Measurements from ENCODE around the gene EPAS1. TPM values are rescaled to one million over a fixed set of nuclear protein-coding genes. Genes with fewer than 3 reads are reported as not detected.
A peak's percentile ranks its signal among the peaks of the same experiment; 100 is the strongest.

Gene EPAS1
- total RNA-seq, 1 donor from 2014 or later, result 300 TPM

DNA sequence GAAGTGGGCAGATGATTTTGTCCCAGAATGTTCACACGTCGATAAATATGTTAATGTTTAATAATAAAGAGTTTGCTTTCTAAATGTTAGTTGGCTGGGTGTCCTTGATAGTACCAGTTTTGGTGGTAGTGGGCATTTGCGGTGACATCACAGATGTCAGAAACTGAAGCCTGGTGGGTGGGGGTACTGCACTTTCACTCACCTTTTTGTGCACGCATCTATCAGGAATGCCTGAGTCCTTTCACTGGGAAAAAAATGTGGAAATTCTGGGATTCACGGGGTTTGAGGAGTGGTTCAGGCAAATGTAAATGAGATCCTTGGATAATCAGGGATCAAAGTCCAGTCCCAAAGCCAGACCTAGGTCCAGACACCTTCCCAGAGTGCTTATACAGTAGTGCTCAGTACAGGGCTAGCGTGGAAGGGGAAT, 3.2 kb downstream of the EPAS1 start:
- no peak for DNase-seq (ENCODE audit: low spot score)

DNA sequence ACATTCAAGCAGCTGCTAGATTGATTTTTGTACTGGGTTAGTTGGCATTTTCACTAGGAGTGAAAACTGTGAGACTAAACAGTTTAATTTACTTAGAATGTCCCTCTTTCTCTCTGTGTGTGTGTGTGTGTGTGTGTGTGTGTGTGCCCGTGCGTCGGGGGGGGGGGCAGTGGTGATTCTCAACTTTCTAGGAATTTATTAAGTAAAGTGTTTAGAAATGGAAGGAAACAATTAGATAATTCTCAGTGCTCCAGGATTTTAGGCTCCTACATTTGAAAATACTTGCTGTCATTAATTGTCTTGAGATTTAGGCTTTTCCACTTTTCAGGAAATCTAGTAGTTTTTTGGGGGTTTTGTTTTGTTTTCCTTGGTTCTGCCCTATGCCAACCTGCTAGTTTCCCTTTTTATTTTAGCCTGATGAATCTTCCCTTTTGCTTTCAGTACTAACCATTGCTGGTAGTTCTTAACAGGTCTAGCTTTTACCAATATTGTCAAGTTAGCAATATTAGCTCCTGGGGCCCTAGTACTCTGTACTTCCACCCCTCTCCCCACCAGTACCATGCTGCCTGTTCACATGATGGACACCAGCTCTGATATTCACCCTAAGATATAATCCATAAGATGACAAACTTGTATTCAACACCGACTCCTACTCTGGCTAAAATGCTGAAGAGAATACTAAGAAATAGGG, 4.9 kb downstream of the EPAS1 start:
- DNase-seq (ENCODE audit: low spot score), result no peak

DNA sequence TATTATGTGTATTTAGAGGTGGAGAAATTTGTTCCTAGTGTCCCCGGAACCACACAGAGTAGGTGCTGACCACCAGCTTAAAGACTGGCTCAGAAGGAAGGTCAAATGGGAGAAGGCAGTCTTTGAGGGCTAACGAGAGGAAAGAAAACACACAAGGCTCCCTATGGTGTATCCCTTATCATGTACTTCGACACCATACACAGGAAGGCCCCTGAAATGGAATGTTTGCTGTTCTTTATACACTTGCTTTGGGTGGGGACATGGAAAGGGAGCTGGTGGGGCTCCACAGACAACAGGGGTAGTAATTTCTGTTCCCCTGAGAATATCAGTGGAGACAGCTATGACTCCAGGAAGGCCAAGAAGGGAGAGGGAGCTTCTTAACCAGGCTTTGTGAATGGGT, 6.0 kb downstream of the EPAS1 start:
- DNase-seq (ENCODE audit: low spot score), result no peak

DNA sequence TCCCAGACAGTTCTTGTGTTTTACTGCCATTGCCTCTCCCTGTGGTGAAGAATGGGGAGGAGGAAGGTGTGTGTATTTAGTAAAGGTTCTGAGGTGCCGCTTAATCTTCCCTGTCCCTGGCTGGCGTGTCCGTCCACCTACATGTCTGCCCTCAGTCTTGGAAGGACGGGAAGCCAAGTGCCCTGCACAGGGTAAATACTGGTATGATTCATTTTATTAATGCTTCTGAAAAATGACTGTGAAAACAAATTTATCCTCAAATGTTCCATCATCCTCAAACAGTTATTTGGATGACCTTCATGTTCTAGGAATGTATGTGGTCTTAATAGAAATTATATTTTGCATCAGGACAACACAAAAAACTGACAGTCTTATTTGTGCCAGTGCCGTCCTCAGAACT, 6.6 kb downstream of the EPAS1 start:
- no peak for DNase-seq (ENCODE audit: low spot score)

DNA sequence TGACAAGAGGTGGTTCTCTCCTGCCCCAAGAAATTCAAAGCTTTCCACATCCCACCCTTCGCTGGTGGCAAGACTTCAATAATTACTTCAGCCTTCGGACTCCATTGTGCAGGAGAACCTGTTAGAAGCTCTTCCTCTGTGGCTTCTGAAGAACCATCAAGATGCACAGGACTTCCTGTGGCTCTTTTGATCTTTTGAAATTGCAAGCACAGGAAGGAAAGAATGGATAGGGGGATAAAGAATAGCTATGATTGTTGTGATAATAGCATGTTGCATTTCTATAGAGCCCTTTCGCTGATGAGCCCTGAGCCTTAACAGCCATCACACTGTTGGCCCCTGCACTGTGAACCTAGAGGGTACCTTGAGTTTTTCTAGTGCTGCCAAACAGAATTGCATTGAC, 7.4 kb downstream of the EPAS1 start:
- no peak for DNase-seq (ENCODE audit: low spot score)

DNA sequence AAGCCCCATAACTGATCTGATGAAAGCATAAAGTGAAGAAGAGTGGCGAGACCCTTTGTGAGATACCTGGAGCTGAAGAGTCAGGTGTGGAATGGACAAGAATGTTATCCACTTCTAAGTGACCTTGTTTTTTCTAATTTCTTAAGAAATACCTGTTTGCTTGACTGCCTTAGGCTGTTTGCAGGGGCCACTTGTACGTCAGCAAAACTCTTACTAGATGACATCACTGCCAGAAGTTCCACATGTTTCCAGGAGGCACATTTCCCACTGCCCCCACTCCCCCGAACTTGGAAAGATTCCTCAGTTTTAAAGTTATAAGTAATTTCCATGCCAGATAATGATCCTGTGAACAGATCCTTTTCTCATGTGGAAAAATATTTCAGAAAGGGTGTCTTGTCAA, 8.0 kb downstream of the EPAS1 start:
- no peak for DNase-seq (ENCODE audit: low spot score)

DNA sequence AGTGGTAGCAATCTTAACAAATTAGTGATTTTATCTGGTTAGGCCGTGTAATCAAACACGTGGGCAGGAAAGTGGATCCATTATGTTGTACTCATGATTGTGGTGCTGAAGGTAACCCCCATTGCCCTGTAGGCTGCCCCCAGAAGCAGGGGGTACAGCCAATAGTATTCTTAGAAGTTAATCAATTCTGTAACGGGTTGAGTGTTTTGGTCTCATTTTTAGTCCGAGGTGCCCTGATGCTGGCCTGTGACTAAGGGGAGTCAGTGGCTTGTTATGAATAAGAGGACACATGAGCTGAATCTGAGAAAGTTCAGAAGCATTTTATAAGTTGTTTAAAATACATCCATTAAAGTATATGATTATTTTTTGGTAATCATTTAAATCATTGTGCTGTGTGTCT, 8.6 kb downstream of the EPAS1 start:
- no peak for DNase-seq (ENCODE audit: low spot score)

DNA sequence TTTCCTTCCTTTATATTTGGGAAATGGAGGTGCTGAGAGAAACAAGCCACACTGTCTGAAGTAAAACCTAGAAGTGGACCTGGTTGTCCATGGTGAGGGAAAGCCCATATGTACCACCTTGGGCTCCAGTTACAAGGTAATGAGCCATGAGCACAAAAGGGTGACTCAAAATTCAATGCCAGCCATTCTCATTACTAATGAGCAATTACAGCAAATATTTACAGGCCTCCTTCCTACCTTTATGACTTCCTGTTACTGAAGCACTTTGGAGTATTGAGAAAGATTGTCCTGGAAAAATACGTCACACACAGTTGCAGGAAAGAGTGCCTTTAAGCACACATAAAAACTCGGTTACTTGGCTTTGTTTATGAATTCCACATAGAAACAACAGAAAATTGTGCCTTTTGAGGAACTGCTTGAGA, 9.1 kb downstream of the EPAS1 start:
- DNase-seq (ENCODE audit: low spot score), result no peak

DNA sequence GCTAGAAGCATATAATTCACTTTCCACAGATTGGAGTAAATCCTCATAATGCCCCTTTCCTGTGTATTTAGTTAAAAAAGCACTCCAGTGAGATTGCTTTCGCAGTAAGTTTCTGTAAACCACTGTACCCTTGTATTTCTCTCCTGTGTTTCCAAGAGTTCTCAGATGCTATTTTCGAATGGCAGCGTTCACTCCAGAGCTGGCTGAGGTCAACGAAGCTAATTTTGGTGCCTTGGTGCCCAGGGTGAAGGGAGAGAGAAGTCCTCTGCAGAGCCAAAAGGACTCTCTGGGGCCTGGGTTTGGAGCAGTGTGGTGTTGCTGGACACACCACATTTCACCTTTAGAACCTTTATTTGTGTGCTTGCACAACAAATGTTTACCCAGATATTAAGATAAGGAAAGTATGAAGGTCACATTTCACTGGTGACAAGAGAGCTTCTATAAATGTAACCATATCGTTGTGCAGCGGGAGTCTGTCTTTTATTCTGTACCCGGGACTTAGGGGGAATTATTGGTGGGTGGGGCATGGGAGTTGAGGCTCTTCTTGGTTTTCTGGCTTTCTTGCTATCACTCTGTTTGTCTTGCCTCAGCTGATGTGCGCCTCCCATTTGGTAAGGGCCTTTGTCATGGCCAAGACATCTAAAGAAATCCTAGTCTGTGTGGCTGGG, 9.9 kb downstream of the EPAS1 start:
- no peak for DNase-seq (ENCODE audit: low spot score)

DNA sequence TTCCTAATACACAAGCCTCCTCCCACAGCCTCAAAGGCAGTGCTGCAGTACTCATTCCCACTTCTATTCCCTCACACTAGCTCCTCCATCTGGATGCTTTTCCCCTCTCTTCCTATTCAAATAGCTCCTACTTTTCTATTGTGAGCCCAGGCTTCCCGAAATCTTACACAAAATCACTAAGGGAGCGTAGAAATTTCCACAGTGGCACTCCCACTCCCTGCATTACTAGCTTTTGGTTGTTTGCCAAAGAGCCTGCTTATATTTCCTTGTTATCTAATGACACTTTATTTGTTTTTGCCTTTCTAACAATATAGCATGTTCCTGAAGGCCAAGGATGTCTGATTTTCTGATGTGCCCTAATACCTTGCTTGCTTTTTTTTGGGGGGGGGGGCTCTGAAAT, 10.9 kb downstream of the EPAS1 start:
- DNase-seq (ENCODE audit: low spot score), result no peak

DNA sequence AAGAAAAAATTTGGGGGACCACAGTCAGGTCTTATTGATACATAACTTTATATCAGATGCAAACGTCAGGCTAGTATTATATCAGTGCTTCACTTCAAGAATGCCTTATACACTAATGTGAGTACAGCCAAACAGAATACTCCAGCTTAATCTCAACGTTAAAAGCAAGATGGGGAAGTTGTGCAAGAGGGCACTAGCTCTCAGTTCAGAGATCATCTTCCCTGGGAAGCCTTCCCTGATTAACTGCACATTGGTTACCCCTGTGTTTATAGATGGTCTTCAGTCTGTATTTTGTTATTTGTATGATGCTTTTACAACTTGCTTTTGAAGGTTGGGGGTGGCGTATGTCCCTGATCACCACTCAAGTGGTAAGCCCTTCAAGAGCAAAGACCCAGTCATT, 11.4 kb downstream of the EPAS1 start:
- DNase-seq (ENCODE audit: low spot score), result no peak

DNA sequence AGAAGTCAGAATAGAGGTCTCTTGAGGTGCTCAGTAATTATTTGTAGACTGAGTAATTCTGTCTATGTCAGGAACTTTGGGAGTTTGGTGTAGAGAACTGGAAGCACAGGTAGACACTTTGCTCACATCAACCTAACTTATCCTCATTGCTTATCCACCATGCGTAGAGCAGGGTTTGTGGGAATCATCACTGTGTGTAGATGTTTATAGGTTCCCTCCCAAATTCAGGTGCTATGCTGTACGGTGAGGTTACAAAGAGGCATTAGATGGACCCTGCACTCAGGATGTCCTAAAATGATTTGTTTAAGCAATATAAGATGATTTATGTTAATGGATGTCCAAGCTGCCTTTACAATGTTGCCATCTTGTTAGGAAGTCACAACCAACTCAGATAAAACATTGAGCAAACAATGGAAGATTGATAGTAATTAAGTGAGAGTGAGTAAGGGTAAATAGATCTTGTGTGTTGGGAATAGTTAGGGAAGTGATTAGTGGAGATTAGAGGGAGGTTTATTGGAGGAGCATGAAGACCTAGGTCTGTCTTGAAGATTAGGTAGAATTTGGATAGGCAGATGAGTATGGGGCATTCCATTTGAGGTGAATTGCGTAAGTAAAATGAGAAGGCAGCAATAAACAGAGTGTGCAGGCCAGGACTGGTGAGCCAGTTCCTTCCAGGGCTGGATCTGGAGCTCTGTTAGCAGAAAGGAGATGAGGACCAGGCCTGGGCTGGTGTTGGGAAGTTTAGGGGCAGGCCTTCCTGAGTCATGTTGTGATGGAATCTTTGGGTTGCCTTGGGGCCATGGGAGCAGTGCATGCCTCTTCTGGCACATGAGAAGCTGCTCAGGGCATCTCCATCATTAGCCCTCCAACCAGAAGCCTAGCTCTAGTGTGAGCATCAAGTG, 12.1 kb downstream of the EPAS1 start:
- no peak for DNase-seq (ENCODE audit: low spot score)

DNA sequence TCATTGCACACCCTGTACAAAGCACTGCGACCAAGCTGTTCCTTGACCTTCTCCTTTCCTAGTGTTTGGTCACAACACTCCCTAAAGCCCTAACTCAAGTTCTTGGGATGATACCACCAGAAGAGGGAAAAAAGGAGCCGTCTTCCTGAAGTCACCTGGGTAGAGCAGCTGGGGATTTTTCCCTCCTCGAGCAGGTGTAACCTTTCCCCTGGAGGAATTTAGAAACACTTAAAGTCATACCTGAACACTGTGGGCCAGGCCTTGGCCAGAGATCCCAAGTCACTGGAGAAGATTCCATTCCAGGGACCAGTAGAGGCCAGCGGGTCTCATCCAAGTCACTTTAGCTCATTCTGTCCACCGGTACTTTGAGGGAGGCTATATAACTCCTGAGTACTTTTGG, 13.2 kb downstream of the EPAS1 start:
- no peak for DNase-seq (ENCODE audit: low spot score)

DNA sequence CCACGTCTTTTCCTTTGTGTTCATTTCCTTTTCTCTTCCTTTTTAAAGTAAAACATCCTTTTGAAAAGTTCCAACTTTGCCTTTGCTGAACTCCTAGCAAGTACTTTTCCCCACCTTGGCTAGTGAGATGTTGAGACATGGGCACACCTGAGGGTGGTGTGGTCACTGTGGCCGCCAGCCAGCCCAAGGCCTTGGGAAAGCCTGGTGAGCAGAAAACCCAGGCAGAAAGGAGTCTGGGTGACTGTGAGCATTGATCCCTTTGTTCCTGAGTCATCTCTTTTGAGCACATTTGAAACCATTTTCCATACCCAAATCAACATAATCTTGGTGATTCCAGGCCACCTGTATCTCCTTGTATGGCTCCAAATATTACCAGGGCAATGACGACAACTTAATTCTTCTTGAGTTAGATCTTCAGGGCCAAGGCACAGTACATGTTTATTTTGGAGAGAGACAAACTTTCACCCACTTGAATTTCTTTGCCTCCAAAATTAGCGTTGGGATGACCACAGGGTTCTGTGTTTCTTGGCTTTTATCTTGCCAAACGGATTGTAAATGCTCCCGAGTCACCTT, 14.5 kb downstream of the EPAS1 start:
- DNase-seq (ENCODE audit: low spot score), result no peak

DNA sequence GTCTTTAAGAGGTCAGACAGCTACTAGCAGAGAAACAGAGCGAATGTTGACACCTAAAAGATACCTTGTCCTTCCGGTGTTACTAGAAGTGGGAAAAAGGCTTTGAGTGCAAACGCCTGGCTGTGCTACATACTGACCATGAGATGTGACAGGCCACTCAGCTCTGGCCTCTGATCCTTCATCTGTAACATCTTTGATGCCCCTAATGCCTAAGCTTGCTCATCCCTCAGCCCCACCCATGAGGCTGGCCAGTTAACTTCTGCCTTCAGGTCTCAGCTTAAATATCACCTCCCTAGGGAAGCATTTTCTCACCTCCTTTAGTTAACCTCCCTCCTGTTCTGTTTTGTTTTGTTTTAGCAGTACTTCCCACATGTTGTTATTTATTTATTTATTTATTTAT, 15.9 kb downstream of the EPAS1 start:
- no peak for DNase-seq (ENCODE audit: low spot score)

DNA sequence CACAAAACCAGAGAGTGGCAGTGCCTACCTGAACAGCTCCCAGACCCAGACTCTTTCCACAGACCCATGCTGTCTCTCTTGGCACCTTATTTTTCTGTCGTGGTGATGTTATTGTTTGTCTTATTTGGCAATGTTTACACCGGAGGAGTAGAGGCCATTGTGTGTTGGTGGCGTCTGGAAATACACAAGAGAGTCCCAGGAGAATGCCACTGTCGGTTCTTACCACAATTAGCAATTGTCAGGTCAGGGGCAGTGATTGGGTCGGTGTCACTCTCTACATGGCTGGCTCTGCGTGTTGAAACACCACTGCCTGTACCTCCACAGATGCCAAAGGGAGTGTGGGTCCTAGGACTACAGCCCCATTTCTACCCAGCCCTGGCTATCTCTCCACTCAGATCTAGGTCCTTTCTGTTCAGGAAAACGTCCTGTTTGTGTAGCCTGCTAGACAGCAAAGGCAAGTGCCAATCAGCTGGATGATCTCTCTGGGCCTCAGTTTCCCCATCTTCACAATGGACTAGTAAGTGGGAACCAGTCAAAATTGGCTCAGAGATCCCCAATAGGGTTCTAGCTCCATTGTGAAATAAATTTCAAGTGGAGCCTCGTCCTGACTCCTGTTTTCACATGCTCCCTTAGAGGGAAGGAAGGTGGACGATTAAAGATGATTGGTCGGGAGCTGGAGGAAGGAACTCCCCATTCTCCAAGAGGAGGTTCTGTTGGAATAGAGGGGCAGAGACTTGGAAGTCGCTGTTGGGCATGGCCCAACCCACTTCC, 17.0 kb downstream of the EPAS1 start:
- no peak for DNase-seq (ENCODE audit: low spot score)

DNA sequence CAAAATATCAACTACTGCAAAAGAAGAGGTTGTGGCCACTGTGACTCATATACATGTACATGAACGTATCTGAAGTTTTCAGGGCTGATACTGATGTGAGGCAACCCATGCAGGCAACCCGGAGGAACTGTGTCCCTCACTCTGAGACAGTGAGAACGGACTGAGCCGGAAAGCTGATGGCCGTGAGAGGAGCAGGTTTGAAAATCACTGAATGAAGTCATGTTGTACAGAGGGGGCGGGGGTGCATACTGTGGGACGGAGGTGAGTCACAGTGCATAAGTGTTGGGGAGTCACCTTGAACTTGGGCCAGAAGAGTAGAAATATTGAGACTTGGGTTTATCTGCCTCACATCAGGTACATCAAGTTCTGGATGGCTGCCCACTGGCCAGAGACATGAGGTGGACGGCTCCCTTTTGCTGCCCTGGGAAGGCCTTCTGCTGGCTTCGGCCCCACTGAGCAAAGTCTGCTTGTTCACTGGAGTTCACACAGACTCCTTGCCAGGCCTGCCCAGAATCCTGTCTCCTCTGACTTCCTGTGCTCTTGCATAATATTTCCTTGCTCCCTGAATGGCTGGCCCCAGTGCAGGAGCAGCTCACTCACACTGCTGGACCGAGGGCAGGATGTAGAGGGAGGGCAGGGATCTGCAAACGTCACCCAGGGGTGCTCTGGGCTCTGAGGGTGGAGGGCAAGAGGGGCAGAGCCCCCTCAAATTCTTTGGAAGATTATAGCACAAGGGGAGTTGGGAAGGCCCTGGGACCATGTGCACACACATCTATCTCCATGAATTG, 18.1 kb downstream of the EPAS1 start:
- DNase-seq (ENCODE audit: low spot score), result peak; percentile 89

DNA sequence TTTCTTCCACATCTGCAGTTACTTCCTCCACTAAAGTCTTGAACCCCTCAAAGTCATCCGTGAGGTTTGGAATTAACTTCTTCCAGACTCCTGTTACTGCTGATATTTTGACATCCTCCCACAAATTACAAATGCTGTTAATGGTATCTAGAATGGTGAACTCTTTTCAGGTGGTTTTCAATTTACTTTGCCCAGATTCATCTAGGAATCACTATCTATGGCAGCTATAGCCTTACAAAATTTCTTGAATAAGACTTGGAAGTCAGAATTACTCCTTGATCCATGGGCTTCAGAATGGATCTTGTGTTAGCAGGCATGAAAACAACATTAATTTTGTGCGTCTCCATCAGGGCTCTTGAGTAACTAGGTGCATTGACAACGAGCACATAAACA, 19.9 kb downstream of the EPAS1 start:
- DNase-seq (ENCODE audit: low spot score), result no peak

DNA sequence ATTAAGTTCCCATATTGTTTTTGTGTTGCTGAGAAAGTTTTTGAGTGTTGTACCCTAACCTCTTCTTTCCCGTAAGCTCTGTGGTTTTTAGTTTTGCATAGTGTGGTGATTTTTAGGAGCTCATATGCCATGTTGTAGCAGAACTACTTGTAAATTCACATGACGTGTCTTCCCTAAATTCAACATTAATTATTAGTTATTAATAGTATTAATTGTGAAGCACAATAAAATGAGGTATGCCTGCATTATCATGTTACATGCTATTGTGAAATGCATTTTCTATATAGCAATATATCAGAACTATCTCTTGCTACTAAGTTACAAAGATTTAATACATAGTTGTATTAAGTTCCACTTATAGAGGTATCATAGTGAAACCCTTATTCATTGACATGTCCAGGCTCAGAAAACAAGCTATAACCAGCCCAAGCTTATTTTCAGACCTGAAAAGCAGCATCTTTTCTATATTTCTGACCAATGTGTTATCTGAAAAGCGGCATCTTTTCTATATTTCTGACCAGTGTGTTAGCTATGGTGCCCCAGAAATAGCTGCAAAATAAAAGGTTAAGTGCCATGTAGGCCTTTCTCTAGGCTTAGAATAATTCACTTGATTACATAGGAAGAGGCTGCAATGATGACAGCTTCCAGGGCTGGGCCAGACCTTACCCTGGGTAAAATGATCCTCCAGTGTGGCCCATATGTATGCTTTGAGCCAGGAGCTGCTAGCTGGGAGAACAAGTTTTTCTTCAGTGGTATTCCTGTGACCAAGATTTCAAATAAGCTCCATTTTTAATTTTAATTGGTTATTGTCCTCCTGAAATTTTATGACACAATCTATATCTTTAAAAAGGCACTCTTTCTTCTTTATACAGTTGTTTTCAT, 21.6 kb downstream of the EPAS1 start:
- no peak for DNase-seq (ENCODE audit: low spot score)

DNA sequence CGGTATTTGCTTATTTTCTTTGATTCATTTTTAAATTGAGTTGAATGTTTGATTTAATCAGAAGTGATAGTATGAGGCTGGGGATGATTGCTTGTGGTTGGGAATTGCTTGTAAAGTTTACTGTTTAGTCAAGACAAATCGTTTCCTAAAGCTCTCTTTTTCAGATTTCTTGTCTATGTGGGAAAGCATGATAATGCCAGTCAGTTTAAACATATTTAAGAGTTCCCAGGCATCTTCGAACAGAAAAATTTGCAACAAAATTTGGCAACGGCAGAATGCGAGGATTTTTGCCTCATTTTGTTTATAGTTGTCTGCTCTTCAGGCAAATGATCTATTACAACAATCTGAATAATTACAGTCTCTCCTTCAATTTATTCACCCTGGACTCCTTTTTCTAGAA, 22.5 kb downstream of the EPAS1 start:
- DNase-seq (ENCODE audit: low spot score), result no peak

Data from ureter (tissue), 1 donor.